ENCODE data around the gene SLC41A3. TPM values are rescaled to one million over a fixed set of nuclear protein-coding genes. Genes with fewer than 3 reads are reported as not detected.

SLC41A3 gene
- total and polyA plus RNA-seq, 2 experiments from 2014 or later: 19.8 to 56.0 TPM

DNA sequence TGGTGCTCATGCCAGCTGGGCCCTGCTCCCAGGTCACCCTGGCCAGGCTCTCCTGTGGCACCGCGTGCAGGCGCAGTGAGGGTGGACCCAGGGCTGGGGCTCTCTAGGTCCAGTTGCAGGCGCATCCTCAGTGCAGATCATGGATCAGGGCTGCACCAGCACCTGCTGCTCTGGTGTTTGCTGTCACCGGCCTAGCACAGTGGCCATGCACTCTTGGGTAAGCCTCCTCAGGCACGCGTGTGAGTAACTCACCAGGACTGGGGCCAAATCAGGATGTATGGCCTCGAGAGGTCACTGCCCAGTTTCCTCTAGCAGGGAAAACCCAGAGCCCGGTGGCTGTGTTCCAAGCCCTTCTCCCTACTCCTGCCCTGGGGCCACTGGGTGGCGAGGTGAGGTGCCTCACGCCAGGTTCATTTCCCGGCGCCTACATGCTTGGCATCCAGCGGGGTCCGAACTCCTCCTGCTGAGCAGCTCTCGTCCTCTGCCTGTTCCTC, 45.5 kb upstream of the SLC41A3 start:
- Histone ChIP-seq H3K79me2 (ENCODE audit: insufficient read depth) (no peaks in the 10 kb centered on the region), H3K36me3 (ENCODE audit: low read depth) (no peaks in the 10 kb centered on the region), H2AFZ (no peak overlapping the region), H3K9me2 (ENCODE audit: insufficient read depth) (no peaks in the 10 kb centered on the region), H3K9me3 (ENCODE audit: low read depth) (no peaks in the 10 kb centered on the region), H3K4me1 (ENCODE audit: insufficient read depth) (no peaks in the 10 kb centered on the region), H3K4me3 (no peak overlapping the region), H4K20me1 (ENCODE audit: insufficient read depth) (no peaks in the 10 kb centered on the region), H3K4me2 (ENCODE audit: unreplicated experiment) (no peak overlapping the region), H3K27me3 (replicated peaks; ENCODE audit: insufficient read depth) (peaks cover 6% of the 10 kb centered on the region; the same call in 1 of the 2 replicates), H3K27ac (no peak overlapping the region), H3F3A (ENCODE audit: insufficient read depth) (no peaks in the 10 kb centered on the region), H3K9ac (no peak overlapping the region)
- peak; percentile 26 for DNase-seq
- WGBS, 2 experiments (ENCODE audit: low coverage in 1 of 2, low lambda C conversion rate in 2 of 2, missing lambda C conversion rate in 2 of 2): 79 to 80% methylated on average over 16 of the region's 16 CpGs
- in situ Hi-C loops (cut with MboI): no loop called here
- TF ChIP-seq EZH2 (IDR thresholded peaks at IDR 0.05; ENCODE audit: insufficient read depth, poor library complexity, severe bottlenecking): no peak
- TF ChIP-seq EZH2phosphoT487 (IDR thresholded peaks at IDR 0.05; ENCODE audit: insufficient read depth, low read depth): no peak

DNA sequence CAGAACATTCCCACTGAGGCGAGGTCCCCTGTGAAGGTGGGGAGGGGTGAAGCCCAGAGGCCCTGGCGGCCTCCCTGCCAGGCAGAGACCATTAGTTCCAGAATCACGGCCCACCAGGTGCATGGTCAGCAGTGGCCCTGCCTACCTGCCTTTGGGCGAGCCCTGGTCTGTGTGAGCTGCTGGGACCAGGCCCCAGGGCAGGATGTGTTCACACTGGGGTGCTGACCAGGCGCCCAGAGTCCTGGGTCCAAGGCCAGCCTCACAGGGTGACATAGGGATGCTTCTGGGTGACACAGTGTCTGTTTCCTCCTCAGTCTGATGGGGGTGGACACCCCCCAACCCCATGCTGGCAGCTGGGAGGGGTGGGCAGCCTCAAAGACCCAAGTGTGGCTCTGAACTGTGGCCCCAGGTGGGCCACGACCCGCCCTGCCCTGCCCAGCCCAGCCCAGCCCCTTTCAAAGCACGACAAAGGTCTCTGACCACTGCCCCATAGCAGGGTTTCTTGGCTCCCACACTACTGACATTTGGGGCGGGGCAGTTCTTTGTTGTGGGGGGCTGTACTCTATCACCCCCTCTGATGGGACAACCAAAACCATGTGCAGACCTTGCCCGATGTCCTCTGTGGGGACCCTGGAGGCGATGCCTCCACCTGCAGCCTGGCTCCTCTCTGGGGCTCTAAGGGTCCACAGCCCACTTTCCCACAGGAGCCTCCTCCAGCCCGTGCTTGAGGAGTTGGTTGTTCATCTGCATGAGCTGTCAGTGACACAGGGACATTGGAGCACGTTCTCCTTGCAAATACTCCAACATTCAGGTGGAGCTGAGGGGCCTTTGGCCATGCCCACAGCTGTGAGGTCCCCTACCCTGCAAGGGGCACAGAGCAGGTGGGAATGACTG, 44.8 kb upstream of the SLC41A3 start:
- Histone ChIP-seq H3K27me3 (replicated peaks; ENCODE audit: insufficient read depth) (peaks cover 6% of the 10 kb centered on the region; the same call in 1 of the 2 replicates), H3K9me2 (ENCODE audit: insufficient read depth) (no peaks in the 10 kb centered on the region), H3K4me3 (no peak overlapping the region), H3K4me1 (ENCODE audit: insufficient read depth) (no peaks in the 10 kb centered on the region), H3K79me2 (ENCODE audit: insufficient read depth) (no peaks in the 10 kb centered on the region), H3K36me3 (ENCODE audit: low read depth) (no peaks in the 10 kb centered on the region), H4K20me1 (ENCODE audit: insufficient read depth) (no peaks in the 10 kb centered on the region), H3K9me3 (ENCODE audit: low read depth) (no peaks in the 10 kb centered on the region), H2AFZ (no peak overlapping the region), H3K9ac (no peak overlapping the region), H3K4me2 (ENCODE audit: unreplicated experiment) (no peak overlapping the region), H3F3A (ENCODE audit: insufficient read depth) (no peaks in the 10 kb centered on the region), H3K27ac (no peak overlapping the region)
- WGBS, 2 experiments (ENCODE audit: low coverage in 1 of 2, low lambda C conversion rate in 2 of 2, missing lambda C conversion rate in 2 of 2): 48 to 53% methylated on average over 9 to 13 of the region's 13 CpGs
- DNase-seq: no peak
- TF ChIP-seq EZH2 (IDR thresholded peaks at IDR 0.05; ENCODE audit: insufficient read depth, poor library complexity, severe bottlenecking): no peak
- no peak for TF ChIP-seq EZH2phosphoT487 (IDR thresholded peaks at IDR 0.05; ENCODE audit: insufficient read depth, low read depth)
- in situ Hi-C loops (cut with MboI): no loop called here

DNA sequence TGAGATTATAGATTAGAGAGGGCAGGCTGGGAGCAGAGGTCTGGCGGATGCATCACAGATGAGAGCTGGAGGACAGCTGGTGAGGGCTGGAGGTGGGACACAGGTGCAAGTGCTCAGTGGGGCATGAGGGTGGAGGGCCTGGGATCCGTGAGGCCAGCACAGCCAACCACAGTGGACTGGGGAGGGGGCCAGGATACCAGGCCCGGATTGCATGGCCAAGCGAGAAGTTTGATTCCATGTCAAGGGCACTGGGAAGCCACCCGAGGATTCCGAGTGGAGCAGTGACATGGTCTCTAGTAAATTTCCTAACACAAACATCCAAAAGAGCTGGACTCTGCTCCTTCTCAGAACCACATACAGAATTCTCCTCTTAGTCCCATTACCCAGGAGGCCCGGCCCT, 44.0 kb upstream of the SLC41A3 start:
- no peaks in the 10 kb centered on the region for H3F3A ChIP-seq (ENCODE audit: insufficient read depth)
- no peak for TF ChIP-seq EZH2phosphoT487 (IDR thresholded peaks at IDR 0.05; ENCODE audit: insufficient read depth, low read depth)
- TF ChIP-seq EZH2 (IDR thresholded peaks at IDR 0.05; ENCODE audit: insufficient read depth, poor library complexity, severe bottlenecking): no peak
- in situ Hi-C loops (cut with MboI): no loop called here
- no peak overlapping the region for H3K9ac ChIP-seq
- no peaks in the 10 kb centered on the region for H3K79me2 ChIP-seq (ENCODE audit: insufficient read depth)
- H4K20me1 ChIP-seq (ENCODE audit: insufficient read depth): no peaks in the 10 kb centered on the region
- WGBS, 2 experiments (ENCODE audit: low coverage in 1 of 2, low lambda C conversion rate in 2 of 2, missing lambda C conversion rate in 2 of 2): 58 to 61% methylated on average over 7 of the region's 7 CpGs
- no peak overlapping the region for H3K4me2 ChIP-seq (ENCODE audit: unreplicated experiment)
- no peaks in the 10 kb centered on the region for H3K9me2 ChIP-seq (ENCODE audit: insufficient read depth)
- no peak overlapping the region for H3K4me3 ChIP-seq
- no peak for DNase-seq
- H2AFZ ChIP-seq: no peak overlapping the region
- H3K36me3 ChIP-seq (ENCODE audit: low read depth): no peaks in the 10 kb centered on the region
- no peaks in the 10 kb centered on the region for H3K9me3 ChIP-seq (ENCODE audit: low read depth)
- peaks cover 6% of the 10 kb centered on the region for H3K27me3 ChIP-seq (replicated peaks; ENCODE audit: insufficient read depth)
- no peaks in the 10 kb centered on the region for H3K4me1 ChIP-seq (ENCODE audit: insufficient read depth)
- H3K27ac ChIP-seq: no peak overlapping the region

DNA sequence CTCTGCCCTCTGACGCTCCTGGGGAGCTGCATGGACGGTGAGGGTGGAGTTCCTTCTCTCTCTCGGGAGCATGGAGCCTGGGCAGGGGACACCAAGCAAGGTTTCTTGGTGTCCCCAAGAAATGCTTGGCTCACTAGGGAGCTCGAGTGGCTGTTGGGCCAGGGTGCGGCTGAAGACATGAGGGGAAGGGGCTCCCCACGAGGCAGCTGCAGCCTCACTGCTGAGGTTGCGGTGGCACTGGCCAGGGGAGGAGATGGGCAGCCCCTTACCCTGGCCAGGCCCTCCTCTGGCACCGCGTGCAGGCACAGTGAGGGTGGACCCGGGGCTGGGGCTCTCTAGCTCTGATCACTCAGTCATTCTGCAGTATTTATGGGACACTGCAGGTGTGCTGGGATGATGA, 43.5 kb upstream of the SLC41A3 start:
- H3F3A ChIP-seq (ENCODE audit: insufficient read depth): no peaks in the 10 kb centered on the region
- no peak overlapping the region for H3K27ac ChIP-seq
- H3K4me1 ChIP-seq (ENCODE audit: insufficient read depth): no peaks in the 10 kb centered on the region
- H3K9me3 ChIP-seq (ENCODE audit: low read depth): no peaks in the 10 kb centered on the region
- no peak overlapping the region for H3K4me3 ChIP-seq
- in situ Hi-C loops (cut with MboI): no loop called here
- no peak for DNase-seq
- no peaks in the 10 kb centered on the region for H3K9me2 ChIP-seq (ENCODE audit: insufficient read depth)
- WGBS, 2 experiments (ENCODE audit: low coverage in 1 of 2, low lambda C conversion rate in 2 of 2, missing lambda C conversion rate in 2 of 2): 55 to 57% methylated on average over 9 to 10 of the region's 10 CpGs
- H3K4me2 ChIP-seq (ENCODE audit: unreplicated experiment): no peak overlapping the region
- peaks cover 10% of the 10 kb centered on the region for H3K27me3 ChIP-seq (replicated peaks; ENCODE audit: insufficient read depth)
- no peak overlapping the region for H2AFZ ChIP-seq
- no peaks in the 10 kb centered on the region for H3K79me2 ChIP-seq (ENCODE audit: insufficient read depth)
- H3K36me3 ChIP-seq (ENCODE audit: low read depth): no peaks in the 10 kb centered on the region
- H4K20me1 ChIP-seq (ENCODE audit: insufficient read depth): no peaks in the 10 kb centered on the region
- H3K9ac ChIP-seq: no peak overlapping the region
- TF ChIP-seq EZH2phosphoT487 (IDR thresholded peaks at IDR 0.05; ENCODE audit: insufficient read depth, low read depth) (no peak), EZH2 (IDR thresholded peaks at IDR 0.05; ENCODE audit: insufficient read depth, poor library complexity, severe bottlenecking) (no peak)
